Retinal pigment epithelial cell (primary cell): ENCODE measurements around the gene MAGEB17.
"Not testable (repeated sequence)": the region's sequence is repeated elsewhere in the genome, so short reads cannot be mapped to it uniquely, and the experiment has no call there.

Experiments
- DNase-seq: peaks from one replicate; pipeline ENCODE4 v3.0.0-alpha.2; 2010; ENCODE audit warnings: low read depth
- H3K4me3 ChIP-seq: 2 replicates; pipeline ENCODE4 v1.5.1; 2011; ENCODE audit warnings: mild to moderate bottlenecking, low read length, control low read depth, moderate library complexity
- TF ChIP-seq, protein P1 (sequence below): conservative IDR thresholded peaks from 2 replicates; pipeline ENCODE4 v1.5.1; 2011; ENCODE audit warnings: low read depth, low read length, control low read depth, inconsistent platforms

MAGEB17 gene

DNA sequence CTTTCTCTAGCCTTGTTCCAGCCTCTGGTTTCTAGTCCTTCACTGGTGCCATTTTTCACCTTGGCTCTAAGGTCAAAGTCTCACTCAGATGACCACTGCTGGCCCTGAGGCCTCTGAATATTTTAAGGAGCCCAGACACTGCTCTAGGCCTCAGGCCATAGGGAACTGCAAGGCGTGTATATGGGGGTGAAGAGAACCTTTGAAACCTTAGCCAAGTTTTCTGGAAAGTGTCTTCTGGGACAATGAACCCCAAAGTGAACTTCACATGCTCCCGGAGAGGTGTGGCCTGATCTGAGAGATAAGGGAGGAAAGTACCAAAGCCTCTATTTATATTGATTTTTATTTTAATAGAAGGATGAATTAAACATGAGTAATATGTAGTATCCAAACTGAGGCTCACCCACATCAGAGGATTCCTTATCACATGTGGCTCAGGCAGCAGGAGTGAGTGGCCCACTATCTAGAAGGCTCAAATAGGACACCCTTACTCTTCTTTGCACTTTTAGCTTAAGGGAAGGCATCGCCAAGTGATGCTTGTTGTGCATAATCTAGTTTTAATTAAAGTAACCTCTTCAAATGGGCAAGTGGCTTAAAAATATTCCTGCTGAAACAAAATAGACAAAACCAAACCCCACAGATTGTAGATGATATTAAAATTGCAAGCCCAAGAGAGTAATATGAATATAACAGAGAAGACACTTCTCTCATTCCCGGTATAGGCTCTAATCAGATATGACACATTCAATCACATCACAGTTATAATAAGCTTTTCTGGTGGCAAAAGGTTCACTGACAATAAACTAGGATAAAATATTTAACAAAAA, 25.6 kb upstream of the MAGEB17 start:
- DNase-seq: no peak
- no peak overlapping the region for H3K4me3 ChIP-seq

DNA sequence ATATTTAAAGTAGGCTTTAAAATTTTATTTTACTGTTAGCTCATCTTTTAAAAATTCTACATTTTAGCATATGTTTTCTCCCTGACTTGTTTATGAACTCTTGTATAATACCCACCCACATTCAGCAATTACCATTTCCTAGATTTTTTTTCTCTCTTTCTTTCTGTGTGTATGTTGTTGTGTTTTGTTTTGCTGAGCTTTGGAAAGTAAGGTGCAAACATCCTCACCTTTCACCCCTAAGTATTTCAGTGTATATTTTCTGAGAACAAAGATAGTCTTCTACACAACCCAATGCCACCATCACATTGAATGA, 25.1 kb upstream of the MAGEB17 start:
- DNase-seq: no peak
- no peak overlapping the region for H3K4me3 ChIP-seq
- TF ChIP-seq, protein P1, sequence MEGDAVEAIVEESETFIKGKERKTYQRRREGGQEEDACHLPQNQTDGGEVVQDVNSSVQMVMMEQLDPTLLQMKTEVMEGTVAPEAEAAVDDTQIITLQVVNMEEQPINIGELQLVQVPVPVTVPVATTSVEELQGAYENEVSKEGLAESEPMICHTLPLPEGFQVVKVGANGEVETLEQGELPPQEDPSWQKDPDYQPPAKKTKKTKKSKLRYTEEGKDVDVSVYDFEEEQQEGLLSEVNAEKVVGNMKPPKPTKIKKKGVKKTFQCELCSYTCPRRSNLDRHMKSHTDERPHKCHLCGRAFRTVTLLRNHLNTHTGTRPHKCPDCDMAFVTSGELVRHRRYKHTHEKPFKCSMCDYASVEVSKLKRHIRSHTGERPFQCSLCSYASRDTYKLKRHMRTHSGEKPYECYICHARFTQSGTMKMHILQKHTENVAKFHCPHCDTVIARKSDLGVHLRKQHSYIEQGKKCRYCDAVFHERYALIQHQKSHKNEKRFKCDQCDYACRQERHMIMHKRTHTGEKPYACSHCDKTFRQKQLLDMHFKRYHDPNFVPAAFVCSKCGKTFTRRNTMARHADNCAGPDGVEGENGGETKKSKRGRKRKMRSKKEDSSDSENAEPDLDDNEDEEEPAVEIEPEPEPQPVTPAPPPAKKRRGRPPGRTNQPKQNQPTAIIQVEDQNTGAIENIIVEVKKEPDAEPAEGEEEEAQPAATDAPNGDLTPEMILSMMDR: no peak

More for the DNA sequence above, 25.6 kb upstream of the MAGEB17 start:
- TF ChIP-seq, protein P1: no peak

DNA sequence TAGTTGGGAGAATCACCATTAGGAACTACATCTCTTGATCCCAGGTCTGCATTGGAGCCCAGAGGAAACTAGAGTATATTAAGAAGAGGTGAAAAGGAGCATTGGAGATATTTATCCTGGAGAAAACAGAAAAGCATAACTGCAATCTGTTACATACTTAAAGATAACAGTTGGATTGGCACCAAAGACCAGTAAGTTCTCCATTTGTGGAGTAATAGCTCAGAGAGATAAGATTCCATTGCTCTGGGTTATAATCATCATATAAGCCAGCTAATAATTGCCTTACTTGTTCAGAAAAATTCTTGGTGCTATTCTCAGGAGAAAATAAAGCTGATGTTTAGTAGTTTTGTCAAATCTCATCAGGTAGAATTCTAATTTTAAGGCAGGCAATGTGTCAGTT, 23.3 kb upstream of the MAGEB17 start:
- no peak for DNase-seq
- TF ChIP-seq, protein P1: no peak
- H3K4me3 ChIP-seq: no peak overlapping the region

DNA sequence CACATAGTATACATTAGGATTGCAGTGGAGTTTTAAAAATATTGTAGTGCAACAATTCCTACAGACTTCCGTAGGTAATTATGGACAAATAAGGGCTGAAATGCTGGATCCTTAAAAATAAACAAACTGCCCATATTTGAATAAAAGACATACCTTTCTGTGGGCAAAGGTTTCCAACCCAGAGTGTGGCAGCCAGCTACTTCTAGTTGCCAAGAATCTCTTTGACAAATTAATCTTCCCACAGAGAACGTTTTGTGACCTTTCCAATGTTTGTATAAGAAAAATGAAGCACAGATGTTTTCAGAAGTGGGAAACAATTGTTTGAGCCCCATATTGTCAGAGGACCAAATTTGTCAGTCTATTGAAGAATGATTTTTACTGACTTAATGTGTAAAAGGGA, 22.9 kb upstream of the MAGEB17 start:
- DNase-seq: no peak
- no peak overlapping the region for H3K4me3 ChIP-seq
- TF ChIP-seq, protein P1: no peak

DNA sequence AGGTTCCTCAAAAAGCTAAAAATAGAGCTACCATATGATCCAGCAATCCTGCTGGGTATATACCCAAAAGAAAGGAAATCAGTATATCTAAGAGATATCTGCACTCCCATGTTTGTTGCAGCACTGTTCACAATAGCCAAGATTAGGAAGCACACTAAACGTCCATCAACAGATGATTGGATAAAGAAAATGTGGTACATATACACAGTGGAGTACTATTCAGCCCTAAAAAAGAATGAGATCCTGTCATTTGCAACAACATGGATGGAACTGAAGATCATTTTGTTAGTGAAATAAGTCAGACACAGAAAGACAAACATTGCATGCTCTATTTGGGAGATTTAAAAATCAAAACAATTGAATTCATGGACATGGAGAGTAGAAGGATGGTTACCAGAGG, 22.2 kb upstream of the MAGEB17 start:
- DNase-seq, H3K4me3 ChIP-seq: not testable (repeated sequence)

DNA sequence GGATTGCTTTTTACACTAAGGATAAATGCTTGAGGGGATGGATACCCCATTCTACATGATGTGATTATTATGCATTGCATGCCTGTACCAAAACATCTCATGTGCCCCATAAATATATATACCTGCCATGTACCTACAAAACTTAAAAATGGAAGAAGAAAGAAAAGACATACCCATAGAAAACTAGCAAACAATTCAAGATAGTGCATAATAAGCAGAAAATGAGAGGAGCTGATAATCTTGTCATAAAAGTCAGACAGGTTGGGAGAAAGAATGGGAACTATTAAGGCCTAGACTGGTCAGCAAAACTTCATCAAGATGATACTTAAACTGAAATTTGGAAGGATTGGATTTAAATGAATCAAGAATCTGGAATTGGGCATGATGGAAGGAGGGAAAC, 21.6 kb upstream of the MAGEB17 start:
- H3K4me3 ChIP-seq: no peak overlapping the region
- DNase-seq: no peak
- TF ChIP-seq, protein P1: no peak

DNA sequence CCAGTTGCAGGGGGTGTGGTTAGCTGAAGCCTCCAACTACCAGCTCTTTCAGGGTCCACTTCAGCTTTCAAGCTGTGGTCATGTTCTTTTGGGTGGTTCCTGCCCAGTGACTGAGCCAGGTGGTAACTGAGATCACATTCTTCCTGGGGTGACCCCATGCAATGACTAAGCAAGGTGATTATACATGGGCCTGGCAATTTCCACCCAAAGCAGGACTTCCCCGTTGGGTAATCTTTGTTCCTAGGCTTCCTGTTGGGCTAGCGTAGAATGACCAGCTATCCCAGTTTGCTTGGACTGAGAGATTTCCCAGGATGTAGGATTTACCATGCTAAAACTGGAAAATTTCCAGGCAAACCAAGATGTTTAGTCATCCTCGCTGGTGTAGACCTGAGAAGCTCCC, 18.4 kb upstream of the MAGEB17 start:
- no peak overlapping the region for H3K4me3 ChIP-seq
- DNase-seq: no peak
- TF ChIP-seq, protein P1: no peak
